HG02943 (cell line): Measurements from ENCODE around the gene SPP1.
A peak's percentile ranks its signal among the peaks of the same experiment; 100 is the strongest.

ENCODE experiments used
- ATAC-seq: cut with Tn5 transposase; IDR thresholded peaks from one replicate; pipeline ENCODE4 v1.9.1; 2021; ENCODE audit warnings: mild to moderate bottlenecking, low read depth, moderate library complexity; ENCODE audit not compliant: unreplicated experiment

The SPP1 gene

GRCh38 chr4:87950936-87951511 is 24.5 kb upstream of the SPP1 start:
- ATAC-seq, result no peak

- no peak for ATAC-seq
Observed at GRCh38 chr4:87953826-87954225, 21.7 kb upstream of the SPP1 start.

- no peak for ATAC-seq
Observed at GRCh38 chr4:87956501-87956900, 19.0 kb upstream of the SPP1 start.

- no peak for ATAC-seq
Observed at GRCh38 chr4:87957061-87957460, 18.5 kb upstream of the SPP1 start.

GRCh38 chr4:87961993-87962392 is 13.5 kb upstream of the SPP1 start:
- no peak for ATAC-seq

GRCh38 chr4:87962398-87963146 is 12.9 kb upstream of the SPP1 start:
- no peak for ATAC-seq

- no peak for ATAC-seq
Observed at GRCh38 chr4:87965501-87965975, 10.0 kb upstream of the SPP1 start.

GRCh38 chr4:87966095-87966496 is 9.4 kb upstream of the SPP1 start:
- no peak for ATAC-seq

GRCh38 chr4:87967193-87967592 is 8.3 kb upstream of the SPP1 start:
- ATAC-seq, result no peak

- ATAC-seq, result no peak
Observed at GRCh38 chr4:87970121-87970520, 5.4 kb upstream of the SPP1 start.

- no peak for ATAC-seq
Observed at GRCh38 chr4:87971866-87972265, 3.6 kb upstream of the SPP1 start.

GRCh38 chr4:87973283-87974169 is 2.0 kb upstream of the SPP1 start:
- no peak for ATAC-seq

GRCh38 chr4:87974856-87975462 is 555 bp upstream of the SPP1 start:
- peak; percentile 23 for ATAC-seq

- ATAC-seq, result no peak
Observed at GRCh38 chr4:87977521-87978278, 2.2 kb downstream of the SPP1 start.

- ATAC-seq, result no peak
Observed at GRCh38 chr4:87978681-87979080, 3.2 kb downstream of the SPP1 start.

- ATAC-seq, result no peak
Observed at GRCh38 chr4:87979810-87980209, 4.3 kb downstream of the SPP1 start.

GRCh38 chr4:87981486-87981885 is 6.0 kb downstream of the SPP1 start:
- no peak for ATAC-seq

- no peak for ATAC-seq
Observed at GRCh38 chr4:87982036-87982435, 6.5 kb downstream of the SPP1 start.

GRCh38 chr4:87982446-87983010 is 7.0 kb downstream of the SPP1 start:
- no peak for ATAC-seq

- ATAC-seq, result no peak
Observed at GRCh38 chr4:87983996-87984395, 8.5 kb downstream of the SPP1 start.
